Measurements from ENCODE around the gene CNNM1.

CNNM1 gene

GRCh38 chr10:99339077-99339476, 9.9 kb downstream of the CNNM1 start:
- no peak for DNase-seq

DNA sequence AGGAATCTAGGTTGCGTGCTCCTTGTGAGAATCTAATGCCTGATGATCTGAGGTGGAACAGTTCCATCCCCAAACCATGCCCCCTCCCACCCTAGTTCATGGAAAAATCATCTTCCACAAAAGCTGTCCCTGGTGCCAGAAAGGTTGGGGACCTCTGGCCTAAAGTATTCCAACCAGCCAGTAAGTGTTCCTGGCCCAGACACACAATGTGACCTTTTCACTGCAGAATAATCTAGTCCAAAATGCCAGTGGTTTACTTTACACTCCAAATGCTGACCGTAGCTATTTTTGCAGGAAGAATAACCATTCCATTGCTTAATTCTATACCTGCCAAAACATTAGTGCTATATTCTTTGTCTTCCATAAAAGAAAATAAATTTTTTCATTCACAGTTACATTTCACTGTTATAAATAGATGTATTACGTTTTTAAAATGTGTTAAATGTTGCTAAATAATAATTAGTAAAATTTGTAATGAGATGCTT, 10.4 kb downstream of the CNNM1 start:
- DNase-seq: no peak

DNA sequence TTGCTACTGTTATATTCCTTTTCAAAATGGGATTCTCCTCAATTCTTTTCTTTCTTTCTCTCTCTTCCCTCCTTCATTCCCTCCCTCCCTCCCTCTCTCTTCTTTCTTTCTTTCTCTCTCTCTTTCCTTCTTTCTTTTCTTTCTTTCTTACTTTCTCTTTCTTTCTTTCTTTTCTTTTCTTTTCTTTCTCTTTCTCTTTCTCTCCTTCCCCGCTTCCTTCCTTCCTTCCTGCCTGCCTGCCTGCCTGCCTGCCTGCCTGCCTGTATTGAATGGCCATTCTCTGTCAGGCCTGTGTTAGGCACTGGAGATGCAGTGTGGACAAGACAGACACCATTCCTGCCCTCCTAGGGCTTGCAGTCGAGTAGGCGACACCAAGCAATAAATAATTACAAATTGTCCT, 11.5 kb downstream of the CNNM1 start:
- DNase-seq: no peak

GRCh38 chr10:99341248-99341647, 12.1 kb downstream of the CNNM1 start:
- DNase-seq: no peak

DNA sequence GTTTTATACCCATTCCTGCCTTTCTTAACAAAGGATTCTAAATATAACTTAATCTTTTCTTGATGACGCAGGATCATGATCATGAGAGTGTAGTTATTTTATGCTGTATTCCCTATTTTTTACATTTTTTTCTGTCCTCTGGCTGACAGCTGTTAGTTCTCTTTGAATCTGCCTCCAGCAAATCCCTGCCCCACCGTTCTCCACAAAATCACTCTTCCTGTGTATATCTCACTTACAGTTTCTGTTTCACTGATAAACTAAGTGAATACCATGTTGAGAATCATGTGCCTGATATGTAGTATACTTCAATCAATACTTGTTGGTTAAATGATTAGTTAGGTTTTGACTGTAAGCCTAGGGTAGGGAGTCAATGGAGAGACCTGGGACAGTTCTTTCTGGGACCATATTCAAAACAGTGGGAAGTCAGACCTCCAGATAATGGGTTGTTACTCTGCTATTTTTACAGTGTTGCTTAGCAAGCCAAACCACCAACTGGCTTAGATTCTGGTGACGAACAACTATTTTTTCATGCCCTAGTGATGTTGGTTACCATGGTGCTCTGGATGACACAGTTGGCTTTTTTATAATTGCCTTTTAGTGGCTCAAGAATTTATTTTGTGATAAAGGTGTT, 12.8 kb downstream of the CNNM1 start:
- no peak for DNase-seq

- DNase-seq: no peak
Observed at GRCh38 chr10:99343262-99343661, 14.1 kb downstream of the CNNM1 start.

DNA sequence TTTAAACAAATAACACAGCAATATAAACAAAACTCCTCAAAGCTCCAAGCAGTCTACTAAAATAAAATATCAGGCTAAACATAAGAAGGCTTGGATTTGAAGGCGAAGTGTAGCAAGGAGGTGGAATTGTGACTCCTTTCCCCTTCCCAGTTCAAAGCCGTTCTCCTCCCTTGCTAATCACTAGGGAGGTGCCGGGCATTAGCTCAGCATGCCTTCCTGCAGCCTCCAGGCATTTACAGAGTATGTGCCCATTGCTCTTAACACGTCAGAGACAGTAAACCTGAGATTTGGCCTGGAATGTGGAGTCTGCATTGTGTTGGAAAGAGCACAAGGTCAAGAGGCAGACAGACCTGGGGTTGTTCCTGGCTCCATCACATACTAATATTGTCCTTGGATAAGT, 15.6 kb downstream of the CNNM1 start:
- DNase-seq: no peak

- DNase-seq: no peak
Observed at GRCh38 chr10:99345350-99345749, 16.2 kb downstream of the CNNM1 start.

DNA sequence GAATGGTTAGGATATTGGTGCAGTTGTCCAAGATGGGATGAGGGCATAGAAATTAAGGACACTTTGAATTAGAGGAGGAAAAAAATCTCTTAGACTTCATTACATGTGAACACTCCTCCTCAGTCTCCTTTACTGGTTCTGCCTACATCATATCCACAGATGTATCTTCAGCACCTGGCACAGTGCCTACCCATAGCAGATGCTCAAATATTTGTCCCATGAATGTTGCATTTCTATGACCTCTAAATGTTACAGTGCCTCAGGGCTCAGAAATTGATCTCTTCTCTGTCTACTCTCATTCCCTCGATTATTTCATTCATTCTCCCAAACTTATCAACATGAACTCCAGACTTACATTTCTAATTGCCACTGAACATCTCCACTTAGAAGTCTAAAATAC, 17.1 kb downstream of the CNNM1 start:
- DNase-seq: no peak

GRCh38 chr10:99347672-99348071, 18.5 kb downstream of the CNNM1 start:
- DNase-seq: no peak

- DNase-seq: no peak
Observed at GRCh38 chr10:99353182-99353581, 24.0 kb downstream of the CNNM1 start.

- no peak for DNase-seq
Observed at GRCh38 chr10:99357691-99358090, 28.5 kb downstream of the CNNM1 start.

DNA sequence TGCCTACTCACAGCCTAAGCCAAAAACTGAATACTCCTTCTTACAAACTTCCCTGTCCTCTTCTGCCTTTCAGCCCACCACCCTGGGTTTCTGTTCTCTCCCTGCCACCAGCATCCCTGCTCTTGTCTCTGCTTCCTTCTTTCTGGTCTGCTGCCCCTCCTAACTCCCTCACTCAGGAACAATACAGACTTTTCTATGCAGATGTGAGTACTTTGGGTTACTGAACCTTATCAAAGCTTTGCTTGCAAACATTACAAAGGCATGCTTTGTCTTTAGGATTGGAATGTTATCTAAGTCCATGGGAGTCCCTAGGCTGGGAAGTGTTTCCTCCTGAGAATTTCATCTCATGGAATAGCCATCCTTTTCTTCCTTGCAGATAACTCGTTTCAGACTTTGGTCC, 28.9 kb downstream of the CNNM1 start:
- DNase-seq: no peak

- no peak for DNase-seq
Observed at GRCh38 chr10:99360934-99361333, 31.8 kb downstream of the CNNM1 start.

GRCh38 chr10:99364125-99364524, 35.0 kb downstream of the CNNM1 start:
- no peak for DNase-seq

GRCh38 chr10:99365311-99365710, 36.2 kb downstream of the CNNM1 start:
- no peak for DNase-seq

DNA sequence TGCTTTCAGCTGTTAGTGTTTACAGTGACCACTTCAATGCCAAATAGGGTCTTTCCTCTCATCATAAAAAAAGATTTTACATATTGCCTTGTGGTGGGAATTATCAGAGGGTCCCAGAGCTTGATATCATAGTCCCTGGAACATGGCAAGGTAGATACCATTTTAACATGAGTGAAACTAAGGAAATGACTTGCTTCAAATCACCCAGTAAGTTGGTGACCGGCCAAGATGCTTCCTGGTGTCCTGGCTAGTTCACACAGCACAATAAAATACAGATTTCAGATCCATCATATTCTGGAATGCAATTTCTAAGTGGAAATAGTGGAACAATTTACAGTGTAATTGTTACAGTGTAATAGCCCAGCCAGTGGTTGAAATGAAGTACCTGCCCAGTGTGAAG, 36.6 kb downstream of the CNNM1 start:
- no peak for DNase-seq

DNA sequence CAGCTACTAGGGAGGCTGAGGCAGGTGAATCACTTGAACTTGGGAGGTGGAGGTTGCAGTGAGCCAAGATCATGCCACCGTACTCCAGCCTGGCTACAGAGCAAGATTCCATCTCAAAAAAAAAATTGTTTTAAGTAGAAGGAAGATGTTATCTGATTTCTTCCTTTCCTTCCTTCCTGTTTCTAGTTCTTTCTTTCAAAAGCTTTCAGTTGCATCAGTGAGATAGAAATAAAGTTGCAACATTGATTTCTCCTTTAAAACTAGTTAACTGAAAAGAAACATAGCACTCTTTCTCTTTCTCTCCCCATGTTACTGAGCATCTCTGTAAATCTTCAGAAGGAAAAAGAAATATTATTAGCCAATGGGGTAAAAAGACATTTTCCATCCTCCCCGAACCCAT, 37.5 kb downstream of the CNNM1 start:
- DNase-seq: no peak

DNA sequence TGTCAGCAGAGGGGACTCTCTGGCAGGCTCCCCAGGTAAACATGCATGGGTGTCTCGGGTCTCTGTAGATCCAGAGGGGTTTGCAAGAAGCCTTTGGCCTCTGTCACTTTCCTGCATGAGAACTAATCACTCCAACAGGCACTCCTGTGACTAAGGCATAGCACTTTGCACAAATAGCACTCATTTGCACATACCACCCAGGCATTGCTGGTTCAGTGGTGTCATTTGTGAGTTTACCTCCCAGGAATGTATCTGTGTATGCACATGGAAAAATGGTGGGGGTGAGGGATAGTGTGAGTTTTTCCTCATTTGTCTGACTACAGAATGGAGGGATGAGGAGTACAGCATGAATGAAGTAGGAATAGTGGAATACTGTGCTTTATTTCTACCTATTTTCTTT, 39.5 kb downstream of the CNNM1 start:
- no peak for DNase-seq

- DNase-seq: no peak
Observed at GRCh38 chr10:99369126-99369525, 40.0 kb downstream of the CNNM1 start.

GRCh38 chr10:99369551-99369950, 40.4 kb downstream of the CNNM1 start:
- no peak for DNase-seq

- DNase-seq: no peak
Observed at GRCh38 chr10:99370993-99371392, 41.8 kb downstream of the CNNM1 start.

DNA sequence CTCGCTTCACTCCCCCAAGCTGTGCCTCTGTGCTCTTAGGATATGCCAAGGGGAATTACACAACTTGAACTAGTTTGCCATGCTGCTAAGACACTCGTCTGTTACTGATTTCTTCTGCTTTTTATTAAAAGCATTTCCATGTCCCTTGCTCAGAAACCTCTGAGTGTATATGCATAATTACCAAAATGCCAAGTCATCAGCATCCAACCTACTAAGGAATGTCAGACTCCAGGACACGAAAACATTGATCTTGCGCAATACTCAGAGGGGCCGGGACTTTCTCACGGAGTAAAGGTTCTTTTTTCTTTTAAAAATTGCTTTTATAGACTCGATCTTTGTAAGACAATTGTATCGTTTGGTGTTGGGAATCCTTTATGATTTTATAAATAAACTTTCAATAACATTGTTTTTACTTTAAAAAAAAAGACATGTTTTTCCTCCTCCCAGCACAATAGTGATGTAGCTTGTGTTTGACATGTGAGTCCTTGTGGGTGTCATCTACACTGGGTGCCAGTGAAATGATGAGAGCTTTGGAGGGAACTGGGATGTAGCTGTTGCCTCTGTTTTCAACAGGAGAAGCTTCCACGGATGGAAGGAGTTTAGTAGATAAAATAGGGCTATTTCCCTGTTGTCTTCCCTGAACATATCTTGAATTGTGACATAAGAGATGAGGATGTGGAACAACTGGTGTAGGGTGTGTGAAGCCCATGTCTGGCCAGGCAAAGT, 43.6 kb downstream of the CNNM1 start:
- DNase-seq: no peak

DNA sequence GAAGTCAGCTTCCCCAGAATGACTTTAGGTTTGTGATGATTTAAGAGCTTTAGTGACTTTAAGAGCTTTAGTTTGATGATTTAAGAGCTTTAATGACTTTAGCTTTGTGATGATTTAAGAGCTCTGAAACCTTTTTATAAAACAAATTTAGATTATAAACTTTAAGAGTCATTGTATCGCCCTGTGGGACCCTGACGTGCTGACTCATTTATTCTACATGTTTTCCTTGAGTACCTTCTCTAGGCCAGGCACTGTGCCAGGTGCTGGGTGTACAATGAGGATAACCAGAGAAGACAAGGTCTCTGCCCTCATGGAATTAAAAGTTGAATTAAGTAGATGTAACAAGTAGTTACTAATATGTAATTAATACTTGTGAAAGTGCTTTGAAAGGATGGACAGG, 45.4 kb downstream of the CNNM1 start:
- DNase-seq: no peak

DNA sequence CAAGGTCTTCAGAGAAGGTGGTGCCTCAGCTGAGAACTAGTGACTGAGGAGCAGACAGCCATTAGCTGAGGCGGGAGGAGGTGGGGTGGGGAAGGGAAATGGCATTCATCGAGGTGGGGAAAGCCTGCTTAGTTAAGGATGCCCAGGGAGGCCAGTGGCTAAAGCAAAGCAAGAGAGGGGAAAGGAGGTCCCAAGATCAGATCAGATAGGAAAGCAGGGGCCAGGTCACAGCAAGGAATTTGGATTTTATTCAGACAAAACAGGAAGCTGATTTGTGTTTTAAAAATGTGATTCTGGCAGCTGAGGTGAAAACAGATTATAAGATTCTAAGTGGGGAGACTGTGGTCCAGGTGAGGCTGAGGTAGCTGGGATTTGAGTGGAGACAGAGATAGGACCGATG, 45.8 kb downstream of the CNNM1 start:
- no peak for DNase-seq
